Measurements from ENCODE around the gene CMTR1. TPM values are rescaled to one million over a fixed set of nuclear protein-coding genes. Genes with fewer than 3 reads are reported as not detected.
A peak's percentile ranks its signal among the peaks of the same experiment; 100 is the strongest.

The CMTR1 gene
- total and polyA plus RNA-seq, 8 donors: 13.4 to 31.0 (median 17.2) TPM

- 87 to 88% methylated on average over 11 of the region's 11 CpGs for WGBS, 2 donors
- Histone ChIP-seq H3K4me3 (no peak overlapping the region), H3K36me3 (peaks cover 0 to 13% (median 0%) of the 10 kb centered on the region in 3 donors), H3K27me3 (no peaks in the 10 kb centered on the region), H3K4me1 (no peaks in the 10 kb centered on the region), H3K27ac (no peak overlapping the region), H3K9me3 (no peaks in the 10 kb centered on the region)
- intact Hi-C loops (cut with DNase I): loop anchor here in 1 of 3 donors (5.0 kb wide), 2 partner anchors 84 to 209 kb away; no protein-coding TSS in a partner anchor
- FAIRE-seq: no peak
- DNase-seq: no peak
- no peak for ATAC-seq
- TF ChIP-seq CTCF (IDR thresholded peaks at IDR 0.05): no peak
Measured at GRCh38 chr6:37483252-37483901, 50.4 kb downstream of the CMTR1 start.

- no peaks in the 10 kb centered on the region for H3K27me3 ChIP-seq
- H3K4me3 ChIP-seq: no peak overlapping the region
- intact Hi-C loops (cut with DNase I): loop anchor here in 1 of 3 donors (5.0 kb wide), 2 partner anchors 83 to 208 kb away; no protein-coding TSS in a partner anchor
- H3K36me3 ChIP-seq: peaks cover 0 to 7% (median 0%) of the 10 kb centered on the region in 3 donors
- DNase-seq: peak in 4 of 6 donors; percentile 52 to 84 (median 70)
- no peak overlapping the region for H3K27ac ChIP-seq
- no peak for FAIRE-seq
- H3K9me3 ChIP-seq: no peaks in the 10 kb centered on the region
- 60 to 65% methylated on average over 20 of the region's 20 CpGs for WGBS, 2 donors
- ATAC-seq: peak; percentile 60 to 88 (median 84)
- TF ChIP-seq CTCF (IDR thresholded peaks at IDR 0.05): peak; percentile 24 to 65 (median 56)
- no peaks in the 10 kb centered on the region for H3K4me1 ChIP-seq
Measured at GRCh38 chr6:37483917-37484785, 51.1 kb downstream of the CMTR1 start.

GRCh38 chr6:37484786-37485170 lies 51.8 kb downstream of the CMTR1 start:
- DNase-seq: no peak
- no peaks in the 10 kb centered on the region for H3K4me1 ChIP-seq
- no peak for FAIRE-seq
- H3K4me3 ChIP-seq: no peak overlapping the region
- intact Hi-C loops (cut with DNase I): loop anchor here in 2 of 3 donors (5.0 kb wide), 3 partner anchors 83 to 208 kb away; no protein-coding TSS in a partner anchor
- no peak overlapping the region for H3K27ac ChIP-seq
- no peak for TF ChIP-seq CTCF (IDR thresholded peaks at IDR 0.05)
- no peaks in the 10 kb centered on the region for H3K27me3 ChIP-seq
- WGBS, 2 donors: 91% methylated on average over 7 of the region's 7 CpGs
- H3K9me3 ChIP-seq: no peaks in the 10 kb centered on the region
- peaks cover 0 to 6% (median 0%) of the 10 kb centered on the region in 3 donors for H3K36me3 ChIP-seq
- ATAC-seq: no peak

GRCh38 chr6:37485291-37485702 lies 52.3 kb downstream of the CMTR1 start:
- H3K36me3 ChIP-seq: peaks cover 0 to under 1% (median 0%) of the 10 kb centered on the region in 3 donors
- no peak overlapping the region for H3K4me3 ChIP-seq
- H3K27ac ChIP-seq: no peak overlapping the region
- no peak for TF ChIP-seq CTCF (IDR thresholded peaks at IDR 0.05)
- no peaks in the 10 kb centered on the region for H3K27me3 ChIP-seq
- H3K9me3 ChIP-seq: no peaks in the 10 kb centered on the region
- ATAC-seq (no peak), FAIRE-seq (no peak), DNase-seq (peak in 1 of 6 donors; percentile 40)
- intact Hi-C loops (cut with DNase I): loop anchor here in 1 of 3 donors (5.0 kb wide), 1 partner anchor 202 kb away; no protein-coding TSS in a partner anchor
- no peaks in the 10 kb centered on the region for H3K4me1 ChIP-seq
- 80 to 84% methylated on average over 10 of the region's 10 CpGs for WGBS, 2 donors

All from pancreas (tissue), 10 donors.